ENCODE measurements around the gene KIAA1958.

KIAA1958 gene

DNA sequence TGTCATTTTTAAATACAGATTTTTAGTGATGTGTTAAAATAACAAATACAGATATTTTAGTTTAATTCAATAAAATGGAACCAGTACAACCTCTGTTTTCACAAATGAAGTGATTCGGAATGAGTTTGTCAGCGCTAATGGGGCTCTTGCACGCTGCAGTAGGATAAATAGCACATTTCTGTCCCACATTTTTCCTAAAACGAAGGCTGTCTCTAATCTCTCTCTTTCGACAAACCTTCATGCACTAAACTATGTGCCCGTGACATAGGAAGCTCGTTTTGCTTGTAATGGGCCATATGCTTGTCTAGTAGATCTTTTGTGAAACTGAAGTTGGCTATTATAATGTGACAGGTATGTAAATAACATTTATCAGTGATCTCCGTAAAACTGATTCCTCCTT, 130.7 kb downstream of the KIAA1958 start:
- no peaks in the 10 kb centered on the region for H3K9me3 ChIP-seq (ENCODE audit: control insufficient read depth, low read length)
- H3K79me1 ChIP-seq (replicated peaks; ENCODE audit: low read length, poor library complexity, severe bottlenecking): peaks cover 1% of the 10 kb centered on the region
- no peaks in the 10 kb centered on the region for H3K4me1 ChIP-seq (ENCODE audit: control insufficient read depth, insufficient read depth, low read depth, low read length)
- no peak overlapping the region for H3K9ac ChIP-seq (ENCODE audit: low read length)
- 96% methylated on average over 7 of the region's 8 CpGs for WGBS
- no peak overlapping the region for H3K27ac ChIP-seq (ENCODE audit: low read length, poor library complexity, severe bottlenecking)
- H3K14ac ChIP-seq (ENCODE audit: low read length in 2 of 2): no peak overlapping the region
- no peak overlapping the region for H2BK5ac ChIP-seq (ENCODE audit: low read depth, low read length, poor library complexity, severe bottlenecking)
- no peak overlapping the region for H3K4me2 ChIP-seq (ENCODE audit: low read length, poor library complexity, severe bottlenecking)
- no peak overlapping the region for H2BK12ac ChIP-seq (ENCODE audit: low read length in 2 of 2)
- H2AFZ ChIP-seq (ENCODE audit: low read depth, low read length): no peak overlapping the region
- no peak overlapping the region for H2BK15ac ChIP-seq (ENCODE audit: low read depth, poor library complexity, severe bottlenecking)
- DNase-seq: no peak
- H2AK5ac ChIP-seq (ENCODE audit: low read length, severe bottlenecking): no peak overlapping the region
- H2BK120ac ChIP-seq (ENCODE audit: low read depth, low read length): no peak overlapping the region
- peaks cover 0 to 11% of the 10 kb centered on the region in 2 experiments for H3K36me3 ChIP-seq (ENCODE audit: control insufficient read depth in 1 of 2, insufficient read depth in 2 of 2, low read depth in 1 of 2, low read length in 2 of 2)
- no peaks in the 10 kb centered on the region for H3K27me3 ChIP-seq (ENCODE audit: control insufficient read depth in 1 of 2, insufficient read depth in 1 of 2, low read length in 2 of 2)
- H4K8ac ChIP-seq (ENCODE audit: low read length): no peak overlapping the region
- H3K18ac ChIP-seq (ENCODE audit: low read depth in 1 of 2, low read length in 2 of 2): no peak overlapping the region
- H4K91ac ChIP-seq (ENCODE audit: low read length): no peak overlapping the region
- H3K4me3 ChIP-seq (ENCODE audit: insufficient read depth in 1 of 2, low read depth in 1 of 2, low read length in 2 of 2): no peak overlapping the region
- no peak overlapping the region for H3K23ac ChIP-seq (ENCODE audit: low read length in 2 of 2)
- no peak overlapping the region for H3K4ac ChIP-seq (ENCODE audit: low read depth in 1 of 2, low read length in 2 of 2)

DNA sequence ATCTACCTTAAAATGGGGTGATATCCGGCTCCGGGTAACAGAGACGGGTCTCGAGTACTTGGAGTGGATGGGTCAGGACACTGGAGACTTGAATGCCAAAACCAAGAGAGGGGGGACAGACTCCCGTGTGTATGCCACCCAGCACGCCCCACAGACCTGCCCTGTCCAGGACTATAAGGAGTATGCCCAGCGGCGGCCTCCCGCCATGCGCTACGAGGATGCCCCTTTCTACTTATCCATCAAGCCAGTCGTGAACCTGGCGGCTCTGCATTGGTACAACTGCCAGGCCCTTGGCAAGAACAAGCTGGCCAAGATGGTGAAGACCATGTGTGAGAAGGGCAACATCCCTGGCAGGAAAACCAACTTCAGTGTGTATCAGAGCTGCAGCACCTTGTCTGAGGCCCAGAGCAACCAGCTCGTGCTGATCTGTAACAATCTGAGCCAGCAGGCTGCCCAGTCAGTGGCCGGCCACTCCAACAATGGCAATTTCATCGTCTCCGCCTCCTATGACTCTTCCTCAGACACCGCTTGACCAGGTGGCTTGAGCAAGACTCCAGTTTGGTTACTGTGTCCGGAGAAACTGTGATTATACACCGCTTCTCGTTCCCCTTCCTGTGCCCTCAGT, 131.9 kb downstream of the KIAA1958 start:
- no peak overlapping the region for H3K23ac ChIP-seq (ENCODE audit: low read length in 2 of 2)
- H3K9me3 ChIP-seq (ENCODE audit: control insufficient read depth, low read length): no peaks in the 10 kb centered on the region
- no peak overlapping the region for H2BK12ac ChIP-seq (ENCODE audit: low read length in 2 of 2)
- no peaks in the 10 kb centered on the region for H3K4me1 ChIP-seq (ENCODE audit: control insufficient read depth, insufficient read depth, low read depth, low read length)
- DNase-seq: no peak
- no peak overlapping the region for H2BK120ac ChIP-seq (ENCODE audit: low read depth, low read length)
- H2BK5ac ChIP-seq (ENCODE audit: low read depth, low read length, poor library complexity, severe bottlenecking): no peak overlapping the region
- peaks cover 0 to 11% of the 10 kb centered on the region in 2 experiments for H3K36me3 ChIP-seq (ENCODE audit: control insufficient read depth in 1 of 2, insufficient read depth in 2 of 2, low read depth in 1 of 2, low read length in 2 of 2)
- H4K8ac ChIP-seq (ENCODE audit: low read length): no peak overlapping the region
- WGBS: 95% methylated on average over 19 of the region's 21 CpGs
- H3K4me2 ChIP-seq (ENCODE audit: low read length, poor library complexity, severe bottlenecking): no peak overlapping the region
- H2AFZ ChIP-seq (ENCODE audit: low read depth, low read length): no peak overlapping the region
- H3K18ac ChIP-seq (ENCODE audit: low read depth in 1 of 2, low read length in 2 of 2): peak overlapping the region in 1 of 2 experiments; percentile 35
- no peak overlapping the region for H4K91ac ChIP-seq (ENCODE audit: low read length)
- no peak overlapping the region for H3K4ac ChIP-seq (ENCODE audit: low read depth in 1 of 2, low read length in 2 of 2)
- no peak overlapping the region for H3K14ac ChIP-seq (ENCODE audit: low read length in 2 of 2)
- H3K9ac ChIP-seq (ENCODE audit: low read length): no peak overlapping the region
- no peak overlapping the region for H2AK5ac ChIP-seq (ENCODE audit: low read length, severe bottlenecking)
- no peaks in the 10 kb centered on the region for H3K27me3 ChIP-seq (ENCODE audit: control insufficient read depth in 1 of 2, insufficient read depth in 1 of 2, low read length in 2 of 2)
- peaks cover 1% of the 10 kb centered on the region for H3K79me1 ChIP-seq (replicated peaks; ENCODE audit: low read length, poor library complexity, severe bottlenecking)
- no peak overlapping the region for H3K27ac ChIP-seq (ENCODE audit: low read length, poor library complexity, severe bottlenecking)
- H2BK15ac ChIP-seq (ENCODE audit: low read depth, poor library complexity, severe bottlenecking): no peak overlapping the region
- no peak overlapping the region for H3K4me3 ChIP-seq (ENCODE audit: insufficient read depth in 1 of 2, low read depth in 1 of 2, low read length in 2 of 2)

DNA sequence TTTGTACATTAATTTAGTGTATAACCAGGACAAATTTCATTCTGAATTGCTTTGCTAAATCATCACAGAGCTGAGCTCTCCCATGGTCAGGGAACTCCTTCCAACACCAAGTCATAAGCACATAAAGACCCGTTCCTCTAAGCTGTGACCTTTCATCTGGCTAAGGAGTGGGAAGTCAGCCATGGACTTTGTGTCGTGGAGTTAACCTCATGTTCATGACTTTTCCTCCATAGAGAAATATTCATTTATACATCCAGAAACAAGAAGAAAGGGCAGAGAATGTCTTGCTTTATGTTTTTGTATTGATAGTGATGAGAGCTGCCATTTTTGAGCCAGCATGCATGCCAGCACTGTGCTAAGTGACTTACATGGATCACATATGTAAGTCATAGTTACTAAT, 133.8 kb downstream of the KIAA1958 start:
- H3K23ac ChIP-seq (ENCODE audit: low read length in 2 of 2): no peak overlapping the region
- no peaks in the 10 kb centered on the region for H3K9me3 ChIP-seq (ENCODE audit: control insufficient read depth, low read length)
- no peaks in the 10 kb centered on the region for H3K4me1 ChIP-seq (ENCODE audit: control insufficient read depth, insufficient read depth, low read depth, low read length)
- no peak overlapping the region for H2AK5ac ChIP-seq (ENCODE audit: low read length, severe bottlenecking)
- H3K4me2 ChIP-seq (ENCODE audit: low read length, poor library complexity, severe bottlenecking): no peak overlapping the region
- H4K8ac ChIP-seq (ENCODE audit: low read length): no peak overlapping the region
- no peak overlapping the region for H2BK120ac ChIP-seq (ENCODE audit: low read depth, low read length)
- no peak overlapping the region for H2AFZ ChIP-seq (ENCODE audit: low read depth, low read length)
- no peak overlapping the region for H3K14ac ChIP-seq (ENCODE audit: low read length in 2 of 2)
- no peak overlapping the region for H2BK5ac ChIP-seq (ENCODE audit: low read depth, low read length, poor library complexity, severe bottlenecking)
- no peaks in the 10 kb centered on the region for H3K27me3 ChIP-seq (ENCODE audit: control insufficient read depth in 1 of 2, insufficient read depth in 1 of 2, low read length in 2 of 2)
- no peak overlapping the region for H3K4ac ChIP-seq (ENCODE audit: low read depth in 1 of 2, low read length in 2 of 2)
- no peak overlapping the region for H2BK12ac ChIP-seq (ENCODE audit: low read length in 2 of 2)
- H3K27ac ChIP-seq (ENCODE audit: low read length, poor library complexity, severe bottlenecking): no peak overlapping the region
- H3K79me1 ChIP-seq (replicated peaks; ENCODE audit: low read length, poor library complexity, severe bottlenecking): peaks cover 5% of the 10 kb centered on the region
- no peak overlapping the region for H2BK15ac ChIP-seq (ENCODE audit: low read depth, poor library complexity, severe bottlenecking)
- H3K4me3 ChIP-seq (ENCODE audit: insufficient read depth in 1 of 2, low read depth in 1 of 2, low read length in 2 of 2): no peak overlapping the region
- no peak overlapping the region for H3K18ac ChIP-seq (ENCODE audit: low read depth in 1 of 2, low read length in 2 of 2)
- WGBS: 100% methylated on average over 1 of the region's 2 CpGs
- peaks cover 0 to 11% of the 10 kb centered on the region in 2 experiments for H3K36me3 ChIP-seq (ENCODE audit: control insufficient read depth in 1 of 2, insufficient read depth in 2 of 2, low read depth in 1 of 2, low read length in 2 of 2)
- H3K9ac ChIP-seq (ENCODE audit: low read length): no peak overlapping the region
- DNase-seq: no peak
- no peak overlapping the region for H4K91ac ChIP-seq (ENCODE audit: low read length)

DNA sequence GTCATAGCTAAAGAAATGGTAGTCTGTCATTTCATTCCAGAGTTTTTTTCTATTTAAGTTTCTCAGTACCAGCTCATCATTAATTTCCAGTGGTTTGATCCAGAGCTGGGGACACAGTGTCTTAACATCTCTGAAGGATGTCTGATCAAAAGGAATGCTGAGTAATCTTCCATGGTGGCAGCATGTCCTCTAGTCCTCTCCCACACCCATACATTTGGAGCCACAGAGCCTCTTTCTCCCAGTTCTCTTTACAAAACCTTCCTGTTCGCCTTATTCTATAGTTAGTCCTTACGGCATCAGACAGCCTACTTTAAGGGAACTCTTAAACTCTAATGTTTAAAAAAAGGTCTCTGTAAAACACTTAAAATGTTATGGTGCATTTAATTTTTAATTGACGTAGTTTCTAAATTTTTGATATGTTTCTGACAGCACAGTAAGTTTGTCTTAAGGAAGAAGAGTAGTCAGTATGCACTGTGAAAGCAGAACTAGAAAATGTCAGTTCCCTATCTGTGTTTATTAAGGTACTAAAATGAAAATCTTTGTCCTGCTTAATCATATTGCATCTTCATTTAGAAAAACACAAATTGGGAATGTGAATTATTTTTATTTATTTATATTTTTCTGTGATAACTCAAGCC, 134.5 kb downstream of the KIAA1958 start:
- DNase-seq: no peak
- Histone ChIP-seq H2BK120ac (ENCODE audit: low read depth, low read length) (no peak overlapping the region), H3K23ac (ENCODE audit: low read length in 2 of 2) (no peak overlapping the region), H2BK15ac (ENCODE audit: low read depth, poor library complexity, severe bottlenecking) (no peak overlapping the region), H2AFZ (ENCODE audit: low read depth, low read length) (no peak overlapping the region), H3K4ac (ENCODE audit: low read depth in 1 of 2, low read length in 2 of 2) (no peak overlapping the region), H3K27ac (ENCODE audit: low read length, poor library complexity, severe bottlenecking) (no peak overlapping the region), H2BK12ac (ENCODE audit: low read length in 2 of 2) (no peak overlapping the region), H3K36me3 (ENCODE audit: control insufficient read depth in 1 of 2, insufficient read depth in 2 of 2, low read depth in 1 of 2, low read length in 2 of 2) (peaks cover 0 to 11% of the 10 kb centered on the region in 2 experiments), H2BK5ac (ENCODE audit: low read depth, low read length, poor library complexity, severe bottlenecking) (no peak overlapping the region), H4K91ac (ENCODE audit: low read length) (no peak overlapping the region), H3K4me2 (ENCODE audit: low read length, poor library complexity, severe bottlenecking) (no peak overlapping the region), H3K9me3 (ENCODE audit: control insufficient read depth, low read length) (no peaks in the 10 kb centered on the region), H3K18ac (ENCODE audit: low read depth in 1 of 2, low read length in 2 of 2) (no peak overlapping the region), H3K27me3 (ENCODE audit: control insufficient read depth in 1 of 2, insufficient read depth in 1 of 2, low read length in 2 of 2) (no peaks in the 10 kb centered on the region), H4K8ac (ENCODE audit: low read length) (no peak overlapping the region), H3K4me1 (ENCODE audit: control insufficient read depth, insufficient read depth, low read depth, low read length) (no peaks in the 10 kb centered on the region), H3K4me3 (ENCODE audit: insufficient read depth in 1 of 2, low read depth in 1 of 2, low read length in 2 of 2) (no peak overlapping the region), H3K14ac (ENCODE audit: low read length in 2 of 2) (no peak overlapping the region), H3K79me1 (replicated peaks; ENCODE audit: low read length, poor library complexity, severe bottlenecking) (peaks cover 5% of the 10 kb centered on the region), H3K9ac (ENCODE audit: low read length) (no peak overlapping the region), H2AK5ac (ENCODE audit: low read length, severe bottlenecking) (no peak overlapping the region)
- 0% methylated on average over 1 of the region's 3 CpGs for WGBS

Measured in mesenchymal stem cell (in vitro differentiated cells and primary cell).